Measurements from ENCODE around the gene PDAP1.
A peak's percentile ranks its signal among the peaks of the same experiment; 100 is the strongest.

PDAP1 gene

GRCh38 chr7:99402854-99403253 lies 5.5 kb downstream of the PDAP1 start:
- Histone ChIP-seq H3K27ac (ENCODE audit: low read depth, low read length) (no peak overlapping the region), H3K36me3 (ENCODE audit: control insufficient read depth, insufficient read depth, low read length) (peaks cover 43% of the 10 kb centered on the region), H3K4me3 (ENCODE audit: low read length) (no peak overlapping the region), H3K27me3 (ENCODE audit: control insufficient read depth, insufficient read depth, low read length) (no peaks in the 10 kb centered on the region), H3K9ac (ENCODE audit: low read length) (no peak overlapping the region), H3K4me1 (ENCODE audit: control insufficient read depth, insufficient read depth, low read length) (peaks cover 21% of the 10 kb centered on the region)

- peaks cover 3% of the 10 kb centered on the region for H3K4me1 ChIP-seq (ENCODE audit: control insufficient read depth, insufficient read depth, low read length)
- H3K27ac ChIP-seq (ENCODE audit: low read depth, low read length) = no peak overlapping the region
- no peak overlapping the region for H3K9ac ChIP-seq (ENCODE audit: low read length)
- no peak overlapping the region for H3K4me3 ChIP-seq (ENCODE audit: low read length)
- peaks cover 57% of the 10 kb centered on the region for H3K36me3 ChIP-seq (ENCODE audit: control insufficient read depth, insufficient read depth, low read length)
- no peaks in the 10 kb centered on the region for H3K27me3 ChIP-seq (ENCODE audit: control insufficient read depth, insufficient read depth, low read length)
Observed at GRCh38 chr7:99399597-99399996, 8.8 kb downstream of the PDAP1 start.

- Histone ChIP-seq H3K4me1 (ENCODE audit: control insufficient read depth, insufficient read depth, low read length) (no peaks in the 10 kb centered on the region), H3K27me3 (ENCODE audit: control insufficient read depth, insufficient read depth, low read length) (no peaks in the 10 kb centered on the region), H3K36me3 (ENCODE audit: control insufficient read depth, insufficient read depth, low read length) (peaks cover 57% of the 10 kb centered on the region), H3K4me3 (ENCODE audit: low read length) (no peak overlapping the region), H3K9ac (ENCODE audit: low read length) (no peak overlapping the region), H3K27ac (ENCODE audit: low read depth, low read length) (no peak overlapping the region)
Observed at GRCh38 chr7:99398891-99399445, 9.4 kb downstream of the PDAP1 start.

- peaks cover 47% of the 10 kb centered on the region for H3K36me3 ChIP-seq (ENCODE audit: control insufficient read depth, insufficient read depth, low read length)
Observed at GRCh38 chr7:99397297-99397983, 11.0 kb downstream of the PDAP1 start.

GRCh38 chr7:99396418-99397296 lies 11.7 kb downstream of the PDAP1 start:
- Histone ChIP-seq H3K27ac (ENCODE audit: low read depth, low read length) (no peak overlapping the region), H3K36me3 (ENCODE audit: control insufficient read depth, insufficient read depth, low read length) (peaks cover 47% of the 10 kb centered on the region), H3K4me3 (ENCODE audit: low read length) (no peak overlapping the region), H3K27me3 (ENCODE audit: control insufficient read depth, insufficient read depth, low read length) (no peaks in the 10 kb centered on the region), H3K9ac (ENCODE audit: low read length) (no peak overlapping the region), H3K4me1 (ENCODE audit: control insufficient read depth, insufficient read depth, low read length) (peaks cover 5% of the 10 kb centered on the region)

More at GRCh38 chr7:99397297-99397983, 11.0 kb downstream of the PDAP1 start:
- H3K27ac ChIP-seq (ENCODE audit: low read depth, low read length) = no peak overlapping the region
- H3K27me3 ChIP-seq (ENCODE audit: control insufficient read depth, insufficient read depth, low read length) = no peaks in the 10 kb centered on the region
- H3K4me3 ChIP-seq (ENCODE audit: low read length) = no peak overlapping the region
- no peak overlapping the region for H3K9ac ChIP-seq (ENCODE audit: low read length)
- H3K4me1 ChIP-seq (ENCODE audit: control insufficient read depth, insufficient read depth, low read length) = peaks cover 5% of the 10 kb centered on the region

GRCh38 chr7:99395616-99396327 lies 12.6 kb downstream of the PDAP1 start:
- Histone ChIP-seq H3K4me1 (ENCODE audit: control insufficient read depth, insufficient read depth, low read length) (peaks cover 5% of the 10 kb centered on the region), H3K36me3 (ENCODE audit: control insufficient read depth, insufficient read depth, low read length) (peaks cover 45% of the 10 kb centered on the region), H3K9ac (ENCODE audit: low read length) (no peak overlapping the region), H3K4me3 (ENCODE audit: low read length) (no peak overlapping the region), H3K27me3 (ENCODE audit: control insufficient read depth, insufficient read depth, low read length) (no peaks in the 10 kb centered on the region), H3K27ac (ENCODE audit: low read depth, low read length) (no peak overlapping the region)

- Histone ChIP-seq H3K4me1 (ENCODE audit: control insufficient read depth, insufficient read depth, low read length) (peaks cover 5% of the 10 kb centered on the region), H3K4me3 (ENCODE audit: low read length) (no peak overlapping the region), H3K9ac (ENCODE audit: low read length) (no peak overlapping the region), H3K36me3 (ENCODE audit: control insufficient read depth, insufficient read depth, low read length) (peaks cover 37% of the 10 kb centered on the region), H3K27me3 (ENCODE audit: control insufficient read depth, insufficient read depth, low read length) (no peaks in the 10 kb centered on the region), H3K27ac (ENCODE audit: low read depth, low read length) (no peak overlapping the region)
Observed at GRCh38 chr7:99394188-99394502, 14.3 kb downstream of the PDAP1 start.

GRCh38 chr7:99393355-99394187 lies 14.8 kb downstream of the PDAP1 start:
- peaks cover 33% of the 10 kb centered on the region for H3K36me3 ChIP-seq (ENCODE audit: control insufficient read depth, insufficient read depth, low read length)
- H3K9ac ChIP-seq (ENCODE audit: low read length) = no peak overlapping the region

GRCh38 chr7:99392659-99393354 lies 15.6 kb downstream of the PDAP1 start:
- Histone ChIP-seq H3K27me3 (ENCODE audit: control insufficient read depth, insufficient read depth, low read length) (no peaks in the 10 kb centered on the region), H3K9ac (ENCODE audit: low read length) (no peak overlapping the region), H3K36me3 (ENCODE audit: control insufficient read depth, insufficient read depth, low read length) (peaks cover 35% of the 10 kb centered on the region), H3K4me3 (ENCODE audit: low read length) (peak overlapping the region; percentile 81), H3K27ac (ENCODE audit: low read depth, low read length) (peak overlapping the region; percentile 48), H3K4me1 (ENCODE audit: control insufficient read depth, insufficient read depth, low read length) (peaks cover 5% of the 10 kb centered on the region)

More at GRCh38 chr7:99393355-99394187, 14.8 kb downstream of the PDAP1 start:
- H3K4me1 ChIP-seq (ENCODE audit: control insufficient read depth, insufficient read depth, low read length) = peaks cover 5% of the 10 kb centered on the region
- peak overlapping the region; percentile 48 for H3K27ac ChIP-seq (ENCODE audit: low read depth, low read length)
- peak overlapping the region; percentile 81 for H3K4me3 ChIP-seq (ENCODE audit: low read length)
- no peaks in the 10 kb centered on the region for H3K27me3 ChIP-seq (ENCODE audit: control insufficient read depth, insufficient read depth, low read length)

GRCh38 chr7:99392046-99392445 lies 16.4 kb downstream of the PDAP1 start:
- Histone ChIP-seq H3K4me3 (ENCODE audit: low read length) (peak overlapping the region; percentile 81), H3K36me3 (ENCODE audit: control insufficient read depth, insufficient read depth, low read length) (peaks cover 28% of the 10 kb centered on the region), H3K4me1 (ENCODE audit: control insufficient read depth, insufficient read depth, low read length) (peaks cover 5% of the 10 kb centered on the region), H3K27ac (ENCODE audit: low read depth, low read length) (no peak overlapping the region), H3K27me3 (ENCODE audit: control insufficient read depth, insufficient read depth, low read length) (no peaks in the 10 kb centered on the region), H3K9ac (ENCODE audit: low read length) (no peak overlapping the region)

GRCh38 chr7:99390941-99391602 lies 17.3 kb downstream of the PDAP1 start:
- no peak overlapping the region for H3K27ac ChIP-seq (ENCODE audit: low read depth, low read length)
- H3K9ac ChIP-seq (ENCODE audit: low read length) = no peak overlapping the region
- no peaks in the 10 kb centered on the region for H3K27me3 ChIP-seq (ENCODE audit: control insufficient read depth, insufficient read depth, low read length)
- peaks cover 32% of the 10 kb centered on the region for H3K36me3 ChIP-seq (ENCODE audit: control insufficient read depth, insufficient read depth, low read length)
- peaks cover 5% of the 10 kb centered on the region for H3K4me1 ChIP-seq (ENCODE audit: control insufficient read depth, insufficient read depth, low read length)
- no peak overlapping the region for H3K4me3 ChIP-seq (ENCODE audit: low read length)
